Glutamatergic neuron (in vitro differentiated cells): ENCODE measurements around the gene CFTR. TPM values are rescaled to one million over a fixed set of nuclear protein-coding genes. Genes with fewer than 3 reads are reported as not detected.
"Not testable (repeated sequence)": the region's sequence is repeated elsewhere in the genome, so short reads cannot be mapped to it uniquely, and the experiment has no call there.

Experiments used
- DNase-seq: peaks from one replicate; pipeline ENCODE4 v3.0.0; 2022
- H3K27ac Mint-ChIP-seq: one replicate; pipeline ENCODE4 v1.8.0; 2020; ENCODE audit warnings: mild to moderate bottlenecking, mixed read lengths, inconsistent platforms; ENCODE audit not compliant: unreplicated experiment
- H3K27me3 Mint-ChIP-seq: one replicate; pipeline ENCODE4 v1.8.0; 2020; ENCODE audit warnings: mild to moderate bottlenecking, moderate library complexity, mixed read lengths, inconsistent platforms; ENCODE audit not compliant: unreplicated experiment
- H3K36me3 Mint-ChIP-seq: one replicate; pipeline ENCODE4 v1.8.0; 2020; ENCODE audit warnings: mild to moderate bottlenecking, mixed read lengths, inconsistent platforms; ENCODE audit not compliant: unreplicated experiment
- H3K4me1 Mint-ChIP-seq: one replicate; pipeline ENCODE4 v1.8.0; 2020; ENCODE audit warnings: mild to moderate bottlenecking, low read depth, mixed read lengths, inconsistent platforms; ENCODE audit not compliant: unreplicated experiment
- H3K4me3 Mint-ChIP-seq: one replicate; pipeline ENCODE4 v1.8.0; 2020; ENCODE audit warnings: mild to moderate bottlenecking, mixed read lengths, inconsistent platforms; ENCODE audit not compliant: unreplicated experiment
- H3K9me3 Mint-ChIP-seq: one replicate; pipeline ENCODE4 v1.8.0; 2020; ENCODE audit warnings: mild to moderate bottlenecking, moderate library complexity, mixed read lengths, inconsistent platforms; ENCODE audit not compliant: unreplicated experiment
- total RNA-seq: library from RNA; stranded (reverse); fragmentation: NEBNext Ultra II Directional; extraction: Animal tissue kit (Norgen Biotek cat#: 25700); gene quantifications from one replicate; pipeline ENCODE4 v1.2.1, GENCODE V29; 2021; ENCODE audit not compliant: unreplicated experiment
- TF ChIP-seq, protein P1 (sequence below): fragments of 200-600 bp; sonication (generic); IDR thresholded peaks from one replicate; pipeline ENCODE4 v1.5.0; 2021; ENCODE audit not compliant: partially characterized antibody, unreplicated experiment

CFTR gene
- total RNA-seq, 1 donor from 2014 or later, result not detected

GRCh38 chr7:117505238-117505637 lies 25.4 kb downstream of the CFTR start:
- Mint-ChIP-seq H3K27ac (no peak overlapping the region), H3K36me3 (no peaks in the 10 kb centered on the region), H3K4me3 (no peak overlapping the region), H3K27me3 (no peaks in the 10 kb centered on the region), H3K4me1 (no peaks in the 10 kb centered on the region), H3K9me3 (no peaks in the 10 kb centered on the region)
- TF ChIP-seq, protein P1, sequence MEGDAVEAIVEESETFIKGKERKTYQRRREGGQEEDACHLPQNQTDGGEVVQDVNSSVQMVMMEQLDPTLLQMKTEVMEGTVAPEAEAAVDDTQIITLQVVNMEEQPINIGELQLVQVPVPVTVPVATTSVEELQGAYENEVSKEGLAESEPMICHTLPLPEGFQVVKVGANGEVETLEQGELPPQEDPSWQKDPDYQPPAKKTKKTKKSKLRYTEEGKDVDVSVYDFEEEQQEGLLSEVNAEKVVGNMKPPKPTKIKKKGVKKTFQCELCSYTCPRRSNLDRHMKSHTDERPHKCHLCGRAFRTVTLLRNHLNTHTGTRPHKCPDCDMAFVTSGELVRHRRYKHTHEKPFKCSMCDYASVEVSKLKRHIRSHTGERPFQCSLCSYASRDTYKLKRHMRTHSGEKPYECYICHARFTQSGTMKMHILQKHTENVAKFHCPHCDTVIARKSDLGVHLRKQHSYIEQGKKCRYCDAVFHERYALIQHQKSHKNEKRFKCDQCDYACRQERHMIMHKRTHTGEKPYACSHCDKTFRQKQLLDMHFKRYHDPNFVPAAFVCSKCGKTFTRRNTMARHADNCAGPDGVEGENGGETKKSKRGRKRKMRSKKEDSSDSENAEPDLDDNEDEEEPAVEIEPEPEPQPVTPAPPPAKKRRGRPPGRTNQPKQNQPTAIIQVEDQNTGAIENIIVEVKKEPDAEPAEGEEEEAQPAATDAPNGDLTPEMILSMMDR, result no peak
- DNase-seq, result no peak

DNA sequence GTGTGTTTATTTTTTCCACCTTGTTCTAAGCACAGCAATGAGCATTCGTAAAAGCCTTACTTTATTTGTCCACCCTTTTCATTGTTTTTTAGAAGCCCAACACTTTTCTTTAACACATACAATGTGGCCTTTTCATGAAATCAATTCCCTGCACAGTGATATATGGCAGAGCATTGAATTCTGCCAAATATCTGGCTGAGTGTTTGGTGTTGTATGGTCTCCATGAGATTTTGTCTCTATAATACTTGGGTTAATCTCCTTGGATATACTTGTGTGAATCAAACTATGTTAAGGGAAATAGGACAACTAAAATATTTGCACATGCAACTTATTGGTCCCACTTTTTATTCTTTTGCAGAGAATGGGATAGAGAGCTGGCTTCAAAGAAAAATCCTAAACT lies 28.9 kb downstream of the CFTR start:
- Mint-ChIP-seq H3K4me3 (no peak overlapping the region), H3K27ac (no peak overlapping the region), H3K36me3 (no peaks in the 10 kb centered on the region), H3K27me3 (no peaks in the 10 kb centered on the region), H3K9me3 (no peaks in the 10 kb centered on the region), H3K4me1 (no peaks in the 10 kb centered on the region)
- TF ChIP-seq, protein P1, result no peak
- DNase-seq, result no peak

- H3K27ac Mint-ChIP-seq, H3K9me3 Mint-ChIP-seq, H3K4me1 Mint-ChIP-seq, H3K36me3 Mint-ChIP-seq, DNase-seq, H3K27me3 Mint-ChIP-seq, H3K4me3 Mint-ChIP-seq: not testable (repeated sequence)
Measured at GRCh38 chr7:117517194-117517593, 37.4 kb downstream of the CFTR start.

GRCh38 chr7:117530390-117530789 lies 50.6 kb downstream of the CFTR start:
- TF ChIP-seq, protein P1, result no peak
- Mint-ChIP-seq H3K27ac (no peak overlapping the region), H3K4me3 (no peak overlapping the region), H3K9me3 (no peaks in the 10 kb centered on the region), H3K27me3 (no peaks in the 10 kb centered on the region), H3K36me3 (no peaks in the 10 kb centered on the region), H3K4me1 (no peaks in the 10 kb centered on the region)
- no peak for DNase-seq

GRCh38 chr7:117531595-117532244 lies 51.9 kb downstream of the CFTR start:
- Mint-ChIP-seq H3K4me3 (no peak overlapping the region), H3K9me3 (no peaks in the 10 kb centered on the region), H3K27ac (no peak overlapping the region), H3K27me3 (no peaks in the 10 kb centered on the region), H3K4me1 (no peaks in the 10 kb centered on the region), H3K36me3 (no peaks in the 10 kb centered on the region)
- TF ChIP-seq, protein P1, result no peak
- DNase-seq, result no peak
